Stimulated activated CD8-positive, alpha-beta memory T cell treated with anti-CD3 and anti-CD28 coated beads, Interleukin-4, amount 100 ng/mL, for 48 hours (primary cell): ENCODE measurements around the gene TNRC6B.

Source experiments
- DNase-seq: peaks from one replicate; pipeline ENCODE4 v3.0.0-alpha.2; 2020

The TNRC6B gene

DNA sequence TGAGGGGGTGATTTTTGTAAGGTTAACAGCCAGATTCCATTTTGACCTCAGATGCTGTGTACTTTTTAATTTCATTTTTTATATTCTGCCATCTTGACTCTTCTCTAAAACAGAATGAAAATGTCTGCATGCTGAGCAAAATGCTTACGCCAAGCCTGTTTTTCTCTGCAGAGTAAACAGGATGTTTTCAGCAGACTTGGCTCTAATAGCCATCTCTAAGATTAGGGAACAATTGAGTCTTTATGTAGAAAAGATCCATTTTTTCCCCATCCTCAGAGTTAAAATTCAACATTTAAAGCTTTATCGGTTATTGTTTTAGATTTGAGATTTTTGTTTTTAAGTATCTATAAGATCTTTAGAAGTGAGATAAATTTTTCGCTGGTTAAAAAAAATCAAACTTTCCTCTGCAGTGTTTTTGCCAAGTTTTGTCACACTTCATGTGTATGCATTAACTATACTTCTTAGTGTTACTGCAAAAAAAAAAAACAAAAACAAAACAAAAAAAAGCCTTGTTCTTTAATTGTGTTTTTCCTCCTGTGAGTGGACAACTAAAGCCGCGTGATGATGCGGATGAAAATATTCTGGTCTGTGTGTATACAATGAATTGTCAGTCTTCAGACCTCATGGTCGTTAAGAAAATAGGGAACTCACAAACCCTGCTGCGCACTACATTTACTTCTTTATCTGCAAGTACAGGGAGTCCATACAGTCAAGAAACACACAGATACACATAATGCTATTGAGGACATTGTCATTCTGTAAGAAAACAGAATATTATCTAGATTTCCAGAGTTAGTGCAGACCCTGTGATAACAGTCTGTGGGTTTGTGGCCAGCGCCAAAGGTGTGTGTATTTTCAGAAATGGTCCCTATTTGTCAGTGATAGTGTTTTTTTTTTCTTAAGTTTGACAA lies 151.1 kb downstream of the TNRC6B start:
- no peak for DNase-seq

DNA sequence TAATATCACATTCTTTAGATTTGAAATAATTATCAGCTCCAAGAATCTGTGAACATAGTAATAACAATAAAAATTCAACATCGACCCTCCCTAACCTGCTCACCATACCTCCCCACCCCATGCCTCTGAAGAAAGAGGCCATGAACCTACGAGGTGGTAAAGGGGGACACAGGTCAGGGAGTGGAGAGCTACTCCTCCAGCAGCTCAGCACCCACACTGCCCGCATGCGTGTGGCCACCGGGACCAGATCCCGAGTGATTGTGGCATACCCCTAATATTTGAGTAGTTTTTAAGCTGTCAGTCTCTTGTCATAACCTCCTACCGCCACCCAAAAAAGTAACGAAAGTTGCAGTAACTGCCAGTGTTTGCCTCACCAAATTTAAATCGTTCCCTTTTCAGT lies 151.7 kb downstream of the TNRC6B start:
- no peak for DNase-seq

DNA sequence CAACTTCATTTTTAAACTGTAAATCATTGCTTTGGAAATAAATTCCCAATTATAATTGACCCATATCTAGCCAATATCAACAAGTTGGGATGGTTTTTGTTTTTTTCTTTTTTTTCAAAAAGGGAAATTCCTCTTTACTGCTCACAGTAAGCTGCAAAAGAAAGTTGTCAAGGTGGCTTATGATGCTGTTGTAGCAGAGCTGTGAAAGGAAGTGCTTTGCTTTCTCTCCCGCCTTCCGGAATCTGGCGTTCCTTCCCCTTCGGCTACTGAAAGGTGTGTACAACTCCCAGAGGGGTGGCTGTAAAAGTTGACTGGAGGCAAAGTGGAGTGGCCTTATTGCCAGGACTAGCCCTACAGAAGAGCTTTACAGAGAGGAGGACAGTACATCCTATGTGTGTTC lies 152.4 kb downstream of the TNRC6B start:
- DNase-seq: no peak

DNA sequence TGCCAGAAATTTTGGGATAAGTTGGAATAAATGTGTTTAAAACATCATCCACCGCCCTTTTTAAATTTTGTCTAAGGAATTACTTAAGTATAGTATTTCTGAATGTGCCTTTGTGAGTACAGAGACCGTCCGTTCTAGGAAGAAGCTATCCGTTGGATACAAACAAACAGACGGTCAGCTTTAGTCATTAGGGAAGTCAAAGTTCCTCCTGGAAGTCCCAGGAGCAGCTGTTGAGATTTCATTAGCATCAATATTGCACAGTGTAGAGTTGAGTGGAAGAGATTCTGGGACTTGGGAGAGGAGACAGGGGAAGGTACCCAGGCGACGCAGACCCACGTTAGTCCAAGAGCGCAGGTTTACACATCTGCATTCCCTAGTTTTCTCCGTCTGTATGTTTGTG lies 152.9 kb downstream of the TNRC6B start:
- no peak for DNase-seq

- no peak for DNase-seq
These were observed 154.0 kb downstream of the TNRC6B start for GRCh38 chr22:40331706-40332105.

DNA sequence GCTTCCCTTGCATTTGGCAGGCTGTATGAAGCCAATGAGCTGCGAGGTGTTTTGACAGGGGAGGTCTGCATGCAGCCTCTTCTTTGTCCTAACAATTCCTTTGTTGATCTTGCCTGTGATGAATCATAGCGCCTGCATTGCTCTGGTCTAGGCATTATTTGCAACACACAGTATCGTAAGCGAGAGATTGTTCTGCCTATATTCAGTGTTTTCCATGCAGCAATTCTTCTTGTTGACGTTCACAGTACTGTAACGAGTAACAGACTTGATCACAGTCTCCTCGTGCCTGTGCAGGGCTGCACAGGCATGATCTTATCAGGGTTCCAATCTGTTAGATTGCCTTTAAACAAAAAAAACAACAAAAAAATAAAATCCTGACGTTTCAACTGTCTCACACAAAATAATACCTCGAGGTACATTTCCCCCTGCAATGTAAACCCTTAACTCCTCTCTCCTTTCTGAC lies 154.6 kb downstream of the TNRC6B start:
- no peak for DNase-seq

DNA sequence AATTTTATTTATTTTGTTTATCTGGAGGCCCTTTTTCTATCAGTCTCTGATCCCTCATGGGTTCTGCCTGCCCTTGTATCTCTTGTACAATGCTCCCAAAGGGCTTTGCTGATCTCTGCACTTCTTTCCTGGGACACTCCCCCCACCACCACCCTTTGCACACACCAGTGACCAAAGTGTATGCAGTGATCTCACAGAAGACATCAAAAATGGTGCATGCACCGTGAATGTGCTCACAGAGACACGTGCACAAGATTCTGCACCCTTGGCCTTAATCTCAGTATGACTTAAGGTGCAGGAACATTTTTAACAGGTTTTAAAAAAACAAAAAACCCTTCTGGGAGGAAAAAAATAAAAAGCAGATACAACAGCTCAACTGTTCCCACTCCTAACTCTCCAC lies 156.3 kb downstream of the TNRC6B start:
- DNase-seq: no peak

GRCh38 chr22:40334899-40335298 lies 157.2 kb downstream of the TNRC6B start:
- no peak for DNase-seq

GRCh38 chr22:40335358-40335757 lies 157.6 kb downstream of the TNRC6B start:
- no peak for DNase-seq

DNA sequence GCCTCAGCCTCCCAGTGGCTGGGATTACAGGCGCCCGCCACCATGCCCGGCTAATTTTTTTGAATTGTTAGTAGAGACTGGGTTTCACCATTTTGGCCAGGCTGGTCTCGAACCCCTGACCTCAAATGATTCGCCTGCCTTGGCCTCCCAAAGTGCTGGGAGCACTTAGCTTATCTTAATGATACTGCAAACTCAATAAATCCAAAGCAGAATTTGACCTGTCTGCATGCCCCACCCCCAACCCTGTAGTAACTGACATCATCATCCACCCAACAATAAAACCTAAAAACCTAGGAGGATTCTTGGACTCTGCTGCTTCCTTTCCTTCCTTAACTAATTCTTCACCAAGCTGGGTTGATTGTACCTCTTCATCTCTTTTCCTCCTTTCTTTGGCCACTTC lies 162.3 kb downstream of the TNRC6B start:
- no peak for DNase-seq

DNA sequence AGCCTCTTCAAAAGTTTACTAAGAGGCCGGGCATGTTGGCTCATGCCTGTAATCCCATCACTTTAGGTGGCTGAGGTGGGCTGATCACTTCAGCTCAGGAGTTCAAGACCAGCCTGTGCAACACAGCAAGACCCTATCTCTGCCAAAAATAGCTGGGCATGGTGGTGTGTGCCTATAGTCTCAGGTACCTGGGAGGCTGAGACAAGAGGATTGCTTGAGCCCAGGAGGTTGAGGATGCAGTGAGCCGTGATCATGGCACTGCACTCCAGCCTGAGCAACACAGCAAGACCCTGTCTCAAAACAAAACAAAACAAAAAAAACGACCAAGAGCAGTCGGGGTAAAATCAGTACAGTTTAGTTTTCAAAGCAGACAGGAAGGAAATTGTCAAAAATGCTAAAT lies 163.9 kb downstream of the TNRC6B start:
- DNase-seq: no peak

DNA sequence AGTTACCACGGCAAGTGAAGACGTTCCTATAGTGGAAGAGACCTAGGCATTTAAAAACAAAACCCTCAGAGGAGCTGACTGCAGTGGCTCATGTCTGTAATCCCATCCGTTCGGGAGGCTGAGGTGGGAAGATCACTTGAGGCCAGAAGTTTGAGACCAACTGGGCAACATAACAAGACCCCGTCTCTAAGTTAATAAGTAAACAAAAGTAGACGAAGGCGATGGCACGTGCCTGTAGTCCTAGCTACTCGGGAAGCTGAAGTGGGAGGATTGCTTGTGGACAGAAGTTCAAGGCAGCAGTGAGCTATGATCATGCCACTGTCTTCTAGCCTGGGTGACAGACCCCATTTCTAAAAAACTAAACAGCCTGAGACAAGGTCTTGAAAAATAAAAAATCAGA lies 164.8 kb downstream of the TNRC6B start:
- DNase-seq: no peak

DNA sequence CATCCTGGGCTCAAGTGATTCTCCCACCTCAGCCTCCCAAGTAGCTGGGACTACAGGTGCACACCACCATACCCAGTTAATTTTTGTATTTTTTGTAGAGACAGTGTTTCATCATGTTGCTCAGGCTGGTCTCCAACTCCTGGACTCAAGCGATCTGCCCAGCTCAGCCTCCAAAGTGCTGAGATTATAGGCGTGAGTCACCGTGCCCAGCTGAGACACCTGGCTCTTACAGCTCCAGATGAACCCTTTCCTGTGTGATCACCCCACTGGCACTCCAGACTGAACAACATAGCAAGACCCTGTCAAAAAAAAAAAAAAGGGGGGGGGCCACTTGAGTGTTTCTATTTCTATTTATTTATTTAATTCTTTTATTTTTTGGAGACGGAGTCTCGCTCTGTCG lies 167.5 kb downstream of the TNRC6B start:
- no peak for DNase-seq

GRCh38 chr22:40345815-40346184 lies 168.1 kb downstream of the TNRC6B start:
- DNase-seq: peak; percentile 71

- peak; percentile 91 for DNase-seq
These were observed 168.7 kb downstream of the TNRC6B start, which contains the start of gene ADSL for GRCh38 chr22:40346185-40347118. Gene ADSL (plus strand): TSS chr22:40346500. CDS start chr22:40346559, 59 bp downstream.

DNA sequence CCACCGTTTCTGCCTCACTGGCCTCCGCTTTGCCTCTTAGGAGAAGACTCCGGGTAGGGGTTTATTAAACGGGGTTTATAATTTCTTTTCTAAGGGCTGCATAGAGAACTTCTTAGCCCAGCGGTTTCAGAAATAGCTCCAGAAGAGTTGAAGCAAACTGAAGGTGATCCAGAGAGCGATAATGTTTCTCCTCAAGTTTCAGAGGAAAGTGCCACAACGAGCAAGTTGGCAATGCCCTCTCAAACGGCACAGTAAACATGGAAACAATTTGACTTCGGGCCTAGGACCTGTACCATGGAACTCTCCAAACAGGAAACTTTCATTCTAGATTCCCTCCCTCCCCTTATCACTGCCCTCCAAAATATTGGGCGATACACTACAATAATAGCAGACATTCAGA lies 169.6 kb downstream of the TNRC6B start:
- DNase-seq: no peak

- DNase-seq: peak; percentile 73
These were observed 170.4 kb downstream of the TNRC6B start for GRCh38 chr22:40348025-40348658.

DNA sequence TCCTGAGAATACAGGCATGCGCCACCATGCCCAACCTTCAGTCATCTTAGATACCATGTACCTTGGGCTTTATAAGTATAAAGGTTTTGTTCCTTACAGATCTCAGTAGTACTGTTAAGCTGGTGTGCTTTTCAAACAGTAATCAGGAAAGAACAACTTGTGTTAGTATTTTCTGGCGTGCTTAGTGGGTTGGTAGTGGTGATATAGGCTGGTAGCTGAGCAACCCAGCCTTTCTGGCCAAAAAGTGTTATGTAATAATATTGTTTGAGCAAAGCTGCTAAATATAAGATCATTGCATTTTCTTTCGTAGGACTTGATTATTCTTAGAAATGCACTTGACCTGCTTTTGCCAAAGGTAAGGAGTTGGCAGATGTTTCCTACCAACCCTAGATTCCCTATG lies 175.0 kb downstream of the TNRC6B start:
- no peak for DNase-seq

DNA sequence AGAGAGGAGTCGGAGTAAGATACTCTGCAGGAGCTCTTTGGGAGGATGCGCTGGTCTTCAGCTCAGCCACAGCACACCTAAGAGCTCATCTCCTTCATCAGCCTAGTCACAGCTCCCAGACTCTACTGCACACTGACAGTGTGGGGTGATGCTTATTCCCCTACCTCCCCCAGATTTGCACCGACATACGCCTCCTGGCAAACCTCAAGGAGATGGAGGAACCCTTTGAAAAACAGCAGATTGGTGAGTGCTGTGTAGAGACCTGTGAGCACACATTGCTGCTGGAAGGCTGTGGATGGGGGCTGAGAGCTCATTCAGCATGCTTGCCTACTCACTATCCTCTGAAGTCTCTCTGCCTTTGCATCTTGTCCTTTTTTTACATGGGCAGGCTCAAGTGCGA lies 183.4 kb downstream of the TNRC6B start:
- no peak for DNase-seq

DNA sequence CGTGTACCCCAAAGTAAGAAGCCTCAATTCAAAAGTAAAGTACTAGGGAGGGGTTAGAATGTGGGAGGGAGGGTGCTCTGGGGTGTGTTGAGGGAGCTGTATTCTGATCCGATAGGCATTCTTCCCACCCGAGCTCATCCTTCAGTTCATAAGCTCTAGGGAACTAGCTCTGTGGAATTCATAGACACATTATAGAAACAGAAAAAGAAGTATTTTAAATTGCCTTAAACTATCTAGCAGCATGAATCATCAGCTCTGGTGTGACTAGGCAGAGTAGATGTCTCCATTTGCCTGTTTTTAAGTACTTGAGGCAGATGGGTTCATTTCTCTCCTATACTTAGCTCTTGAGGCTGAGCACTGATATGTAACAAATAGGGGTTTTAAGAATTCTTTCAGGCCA lies 185.3 kb downstream of the TNRC6B start:
- DNase-seq: no peak

DNA sequence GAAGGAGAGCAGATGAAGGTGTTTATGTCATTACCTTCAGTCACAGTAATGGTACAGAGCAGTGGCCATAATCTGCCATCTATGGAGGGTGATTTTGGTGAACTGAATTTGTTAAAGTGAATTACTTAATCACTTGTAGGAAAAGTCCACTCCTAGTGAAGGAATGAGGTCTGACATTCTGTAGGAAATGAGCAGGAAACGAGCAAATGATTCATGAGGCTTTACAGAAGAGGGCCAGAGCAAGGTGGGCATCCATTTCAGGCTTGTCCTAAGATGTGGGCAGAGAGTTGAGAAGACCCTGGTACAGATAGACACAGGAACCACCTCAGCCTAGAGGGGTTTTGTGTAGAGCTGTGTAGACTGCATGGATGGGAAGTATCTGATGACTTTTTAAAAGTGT lies 186.7 kb downstream of the TNRC6B start:
- DNase-seq: no peak

DNA sequence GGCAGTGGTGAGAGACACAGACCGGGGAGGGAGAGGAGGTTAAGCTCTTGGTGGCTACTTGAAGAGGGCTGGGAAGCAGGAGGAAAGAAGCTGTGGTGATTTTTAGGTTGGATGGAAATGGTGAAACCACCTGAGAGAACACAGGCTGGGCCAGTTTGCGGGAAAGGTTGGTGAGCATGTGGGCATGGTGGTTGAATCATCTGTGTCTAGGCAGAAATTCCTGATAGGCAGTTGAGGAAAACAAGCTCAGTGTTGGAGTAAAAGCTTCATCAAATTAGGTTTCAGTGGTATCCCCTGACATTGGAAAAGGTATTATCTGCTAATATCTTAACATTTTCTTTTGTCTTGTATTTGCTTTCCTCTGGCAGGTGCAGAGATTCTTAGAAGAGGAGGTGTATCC lies 188.3 kb downstream of the TNRC6B start:
- no peak for DNase-seq

DNA sequence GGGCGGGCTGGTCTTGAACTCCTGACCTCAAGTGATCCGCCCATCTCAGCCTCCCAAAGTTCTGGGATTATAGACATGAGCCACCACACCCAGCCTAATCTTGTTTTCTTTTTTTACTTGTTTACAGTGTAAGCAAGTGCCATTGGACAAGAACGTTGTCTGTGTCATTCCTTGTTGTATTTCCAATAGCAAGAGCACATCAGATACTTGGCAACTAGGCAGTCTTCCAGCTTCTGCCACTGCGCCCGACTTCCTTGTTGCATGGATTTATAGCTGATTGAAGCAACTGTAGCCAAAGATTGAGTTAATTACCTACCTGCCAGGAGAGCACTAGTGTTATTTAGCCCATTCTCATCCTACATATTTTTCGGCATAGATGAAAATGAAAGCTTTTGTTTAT lies 189.6 kb downstream of the TNRC6B start:
- DNase-seq: no peak
